IMR-90 (cell line): ENCODE data around the gene POLR1A.

Source experiments
- CEBPB ChIP-seq: IDR thresholded peaks from 2 replicates; pipeline ENCODE4 v1.6.1; 2012; ENCODE audit warnings: low read depth, low read length, improper control_type of control experiment
- CTCF ChIP-seq: conservative IDR thresholded peaks from 2 replicates; pipeline ENCODE4 v1.5.1; 2012; ENCODE audit warnings: mild to moderate bottlenecking, low read depth, low read length, improper control_type of control experiment
- FOS ChIP-seq: fragments of 150-350 bp; IDR thresholded peaks from 2 replicates; pipeline ENCODE4 v1.6.1; 2016; ENCODE audit warnings: low read depth, low read length
- MAZ ChIP-seq: IDR thresholded peaks from 2 replicates; pipeline ENCODE4 v1.6.1; 2012; ENCODE audit warnings: low read depth, mild to moderate bottlenecking, low read length, improper control_type of control experiment, moderate library complexity, borderline replicate concordance
- MXI1 ChIP-seq: IDR thresholded peaks from 2 replicates; pipeline ENCODE4 v1.6.1; 2012; ENCODE audit warnings: low read depth, mild to moderate bottlenecking, low read length, moderate library complexity, borderline replicate concordance
- NFE2L2 ChIP-seq: fragments of 150-350 bp; IDR thresholded peaks from 2 replicates; pipeline ENCODE4 v1.6.1; 2016; ENCODE audit warnings: low read depth, mild to moderate bottlenecking, low read length
- POLR2A ChIP-seq: IDR thresholded peaks from 2 replicates; pipeline ENCODE4 v1.6.1; 2012; ENCODE audit warnings: mild to moderate bottlenecking, low read depth, low read length
- RAD21 ChIP-seq: IDR thresholded peaks from 2 replicates; pipeline ENCODE4 v1.6.1; 2012; ENCODE audit warnings: low read length, improper control_type of control experiment
- RFX5 ChIP-seq: IDR thresholded peaks from 2 replicates; pipeline ENCODE4 v1.8.0; 2012; ENCODE audit warnings: low read depth, mild to moderate bottlenecking, low read length, moderate library complexity
- SMC3 ChIP-seq: fragments of 150-350 bp; IDR thresholded peaks from 2 replicates; pipeline ENCODE4 v1.6.1; 2016; ENCODE audit warnings: low read depth, mild to moderate bottlenecking, antibody characterized with exemption, low read length, moderate library complexity
- USF2 ChIP-seq: fragments of 150-350 bp; IDR thresholded peaks from 2 replicates; pipeline ENCODE4 v1.6.1; 2017; ENCODE audit warnings: mild to moderate bottlenecking, antibody characterized with exemption, low read length, low read depth

GRCh38 chr2:85983766-85984165 lies 121.9 kb downstream of the POLR1A start:
- TF ChIP-seq POLR2A (no peak), CTCF (no peak), RAD21 (no peak), FOS (no peak), NFE2L2 (no peak), MXI1 (no peak), RFX5 (no peak), SMC3 (no peak), CEBPB (no peak), USF2 (no peak), MAZ (no peak)
